Activated T-helper 1 cell treated with Interleukin-2 at 50 U/mL for 16 hours (primary cell): ENCODE data around the gene HNRNPUL1.
"Not testable (repeated sequence)": the region's sequence is repeated elsewhere in the genome, so short reads cannot be mapped to it uniquely, and the experiment has no call there.

Experiments used
- DNase-seq: peaks from one replicate; pipeline ENCODE4 v3.0.0-alpha.2; 2020; ENCODE audit warnings: low read depth

The HNRNPUL1 gene

DNA sequence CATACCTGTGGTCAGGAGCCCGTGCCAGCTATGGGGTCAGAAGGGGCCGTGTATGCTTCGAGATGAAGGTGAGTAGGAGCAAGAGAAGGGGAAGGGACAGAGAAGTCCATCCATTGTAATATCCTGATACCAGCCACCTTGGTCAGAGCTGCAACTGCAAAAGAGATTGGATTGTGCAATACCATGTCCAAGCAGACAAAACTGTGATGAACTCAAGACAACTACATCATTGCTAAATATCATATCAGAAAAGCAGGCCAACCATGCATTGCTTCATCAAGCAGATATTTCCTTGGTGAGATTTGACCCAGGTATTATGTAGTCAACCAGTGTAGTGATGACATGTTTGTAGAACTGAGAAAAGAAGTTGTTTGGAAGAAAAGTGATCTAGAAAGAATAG, 12.1 kb downstream of the HNRNPUL1 start:
- no peak for DNase-seq

DNA sequence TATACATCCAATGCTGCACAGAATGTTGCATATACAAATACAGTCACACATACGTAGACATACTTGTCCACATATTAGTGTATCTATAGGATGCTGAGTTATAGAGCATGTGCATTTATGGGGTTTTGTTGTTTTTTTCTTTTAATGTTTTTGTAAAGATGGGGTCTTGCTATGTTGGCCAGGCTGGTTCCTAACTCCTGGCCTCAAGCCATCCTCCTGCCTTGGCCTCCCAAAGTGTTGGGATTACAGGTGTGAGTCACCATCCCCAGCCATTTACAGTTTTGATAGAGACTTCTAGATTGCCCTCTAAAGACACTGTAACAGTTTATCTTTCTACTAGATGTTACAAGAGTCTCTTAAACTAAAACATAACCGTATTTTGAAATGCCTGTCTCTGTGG, 14.3 kb downstream of the HNRNPUL1 start:
- no peak for DNase-seq

DNA sequence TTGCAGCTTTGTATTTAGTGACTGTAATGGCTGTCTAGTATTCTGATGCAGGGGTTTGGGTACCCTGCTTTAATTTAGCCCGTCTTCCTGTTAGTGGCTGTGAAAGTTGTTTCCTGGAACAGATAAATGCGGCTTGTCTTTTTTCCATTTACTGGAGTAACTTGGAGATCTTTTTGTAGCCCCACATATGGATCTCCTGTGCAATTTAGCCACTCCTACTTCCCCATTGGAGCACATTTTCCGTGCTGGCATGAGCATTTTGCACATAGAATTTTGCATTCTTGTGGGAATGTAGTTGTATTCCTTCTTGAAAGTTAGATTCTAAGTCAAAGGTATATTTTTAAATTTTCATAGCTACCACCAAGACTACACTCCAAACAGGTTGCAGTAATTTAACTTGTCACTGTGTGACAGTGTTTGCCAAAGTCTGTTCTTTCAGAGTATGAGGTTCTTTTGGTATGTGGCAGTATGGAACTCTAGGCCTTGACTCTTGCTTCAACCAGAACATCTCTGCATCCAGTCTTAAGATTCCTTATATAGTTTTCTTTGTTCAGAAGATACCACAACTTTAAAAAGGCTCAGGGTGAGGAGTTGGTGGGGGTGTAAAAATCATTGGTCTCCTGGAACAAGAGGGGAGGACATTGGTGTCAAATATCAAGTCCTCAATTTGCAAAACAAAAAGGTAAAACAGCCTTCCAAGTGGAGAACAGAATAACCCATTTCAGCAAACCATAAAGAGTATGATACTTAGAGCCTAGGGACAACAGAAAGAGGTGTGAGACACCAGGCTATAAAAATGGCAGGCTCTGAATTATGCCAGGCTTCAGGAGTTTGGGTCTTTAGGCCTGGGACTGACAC, 24.7 kb downstream of the HNRNPUL1 start:
- DNase-seq: no peak

DNA sequence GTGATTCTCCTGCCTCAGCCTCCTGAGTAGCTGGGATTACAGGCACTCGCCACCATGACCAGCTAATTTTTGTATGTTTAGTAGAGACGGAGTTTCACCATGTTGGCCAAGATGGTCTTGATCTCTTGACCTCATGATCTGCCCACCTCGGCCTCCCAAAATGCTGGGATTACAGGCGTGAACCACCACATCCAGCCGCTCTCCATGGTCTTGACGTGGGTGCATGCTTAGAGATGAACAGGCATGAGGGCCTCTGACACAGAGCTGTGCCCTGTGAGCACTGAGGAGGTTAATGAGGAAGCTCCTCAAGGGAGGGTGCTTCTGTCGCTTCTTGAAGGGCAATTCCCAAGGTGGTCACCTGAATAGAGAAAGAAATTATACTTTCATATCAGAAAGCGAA, 25.6 kb downstream of the HNRNPUL1 start:
- not testable (repeated sequence) for DNase-seq

DNA sequence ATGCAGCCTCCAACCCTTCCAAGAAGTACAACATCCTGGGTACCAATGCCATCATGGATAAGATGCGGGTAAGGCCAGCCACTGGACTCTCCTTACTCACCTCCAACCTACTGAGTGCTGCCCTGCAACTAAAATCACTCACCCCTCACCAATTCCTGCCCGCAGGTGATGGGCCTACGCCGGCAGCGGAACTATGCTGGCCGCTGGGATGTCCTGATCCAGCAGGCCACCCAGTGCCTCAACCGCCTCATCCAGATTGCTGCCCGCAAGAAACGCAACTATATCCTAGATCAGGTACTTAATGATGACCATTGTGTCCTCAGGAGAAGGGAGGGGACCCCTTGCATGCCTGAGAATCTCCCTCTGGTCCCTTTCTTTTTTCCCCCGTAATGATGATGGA, 30.2 kb downstream of the HNRNPUL1 start:
- DNase-seq: no peak

DNA sequence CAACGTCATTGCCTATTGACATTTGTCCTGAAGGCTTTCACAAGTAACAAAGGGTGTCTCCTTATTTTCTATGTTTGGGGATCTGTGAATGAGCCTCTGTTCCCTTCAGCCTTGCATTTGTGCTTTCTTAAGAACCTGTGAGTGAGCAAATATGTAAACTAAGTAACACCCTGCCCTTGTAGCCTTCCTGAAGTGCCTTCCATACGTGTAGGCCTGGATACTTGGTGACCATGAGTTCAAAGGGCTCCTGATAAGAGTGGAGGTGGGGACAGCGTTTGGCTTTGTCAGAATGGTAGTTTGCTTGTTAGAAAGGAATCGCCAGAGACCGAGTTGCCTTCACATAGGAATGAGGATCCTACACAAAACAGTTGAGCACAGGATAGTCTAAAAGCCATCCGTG, 31.3 kb downstream of the HNRNPUL1 start:
- DNase-seq: no peak

DNA sequence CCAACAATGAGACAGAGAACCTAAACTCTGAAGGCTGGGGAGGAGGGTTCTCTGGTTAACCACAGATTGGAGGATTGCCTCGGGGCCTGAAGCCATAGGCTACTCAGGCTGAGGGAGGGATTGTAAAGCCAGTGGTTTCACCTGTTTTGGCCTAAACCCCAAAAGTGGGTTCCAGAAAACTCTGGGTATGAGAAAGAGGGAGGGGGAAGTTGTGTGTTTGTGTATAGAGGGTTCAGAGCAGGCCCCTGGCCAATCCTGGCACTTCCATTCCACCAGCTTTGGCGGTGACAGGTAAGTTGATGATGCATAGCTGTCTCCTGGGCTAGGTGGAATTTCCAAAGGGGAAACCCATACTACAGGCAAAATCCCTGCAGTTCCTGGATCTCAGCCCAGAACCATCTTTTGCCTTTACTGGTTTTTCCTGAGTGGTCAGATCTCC, 32.3 kb downstream of the HNRNPUL1 start:
- DNase-seq: no peak

DNA sequence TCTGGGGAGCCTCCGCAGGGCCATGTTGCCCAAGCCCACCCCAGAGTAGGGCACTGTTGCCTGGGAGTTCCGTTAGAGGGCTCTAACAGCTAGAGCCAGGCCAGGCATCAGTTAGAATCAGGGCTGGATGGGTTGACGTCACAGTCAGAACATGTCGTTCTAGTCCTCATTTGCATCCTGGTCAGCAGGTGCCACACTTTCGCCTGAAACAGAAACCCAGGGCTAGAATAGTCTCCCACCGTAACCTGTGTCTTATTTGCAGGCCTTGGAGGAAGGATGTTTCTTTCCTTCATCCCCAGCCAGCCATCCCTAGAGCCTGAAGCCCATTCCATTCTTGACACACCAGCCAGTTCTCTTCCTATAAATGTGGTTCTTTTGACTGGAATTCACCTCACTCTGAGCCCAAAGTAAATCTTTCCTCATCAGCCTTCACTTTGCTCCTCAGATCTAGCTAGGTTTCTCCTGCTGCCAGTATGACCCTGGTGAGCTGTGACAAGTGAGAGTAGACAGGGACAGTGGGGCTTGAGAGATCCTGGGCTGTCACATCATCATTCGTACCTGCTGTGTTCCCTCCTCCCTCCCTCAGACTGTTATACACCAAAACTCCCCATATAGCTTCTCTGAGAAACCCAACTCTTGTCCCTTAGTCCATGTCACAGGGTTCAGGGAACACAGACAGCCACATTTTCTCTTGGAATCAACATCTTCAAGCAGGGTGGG, 33.6 kb downstream of the HNRNPUL1 start:
- no peak for DNase-seq

DNA sequence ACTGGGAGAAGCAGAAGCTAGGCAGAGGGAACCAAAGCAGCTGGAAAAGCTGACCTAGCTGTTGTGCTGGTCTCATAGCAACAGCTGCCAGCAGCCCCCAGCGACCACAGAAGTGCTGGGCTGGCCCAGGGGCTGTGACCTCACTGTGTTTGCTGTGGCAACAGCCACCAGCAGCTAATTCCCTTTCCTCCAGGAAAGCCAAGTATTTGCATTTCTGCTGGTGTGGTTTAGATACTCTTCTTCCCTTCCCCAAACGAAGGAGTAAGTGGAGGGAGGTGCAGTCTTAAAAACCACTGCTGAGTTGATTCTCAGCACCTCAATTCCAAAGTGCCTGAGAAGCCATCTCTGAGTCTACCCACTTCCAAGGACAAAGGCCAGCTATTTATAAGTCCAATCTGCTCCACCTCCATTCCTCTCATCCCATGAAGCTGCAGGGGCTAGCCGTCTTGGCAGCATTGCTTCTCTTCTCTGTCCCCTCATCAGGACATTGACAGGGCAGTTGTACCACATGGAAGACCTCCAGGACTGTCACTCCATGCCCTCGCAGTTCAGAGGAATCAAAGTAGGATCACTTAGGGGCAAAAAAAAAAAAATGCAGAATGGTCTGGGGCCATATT, 34.3 kb downstream of the HNRNPUL1 start:
- DNase-seq: peak; percentile 22

DNA sequence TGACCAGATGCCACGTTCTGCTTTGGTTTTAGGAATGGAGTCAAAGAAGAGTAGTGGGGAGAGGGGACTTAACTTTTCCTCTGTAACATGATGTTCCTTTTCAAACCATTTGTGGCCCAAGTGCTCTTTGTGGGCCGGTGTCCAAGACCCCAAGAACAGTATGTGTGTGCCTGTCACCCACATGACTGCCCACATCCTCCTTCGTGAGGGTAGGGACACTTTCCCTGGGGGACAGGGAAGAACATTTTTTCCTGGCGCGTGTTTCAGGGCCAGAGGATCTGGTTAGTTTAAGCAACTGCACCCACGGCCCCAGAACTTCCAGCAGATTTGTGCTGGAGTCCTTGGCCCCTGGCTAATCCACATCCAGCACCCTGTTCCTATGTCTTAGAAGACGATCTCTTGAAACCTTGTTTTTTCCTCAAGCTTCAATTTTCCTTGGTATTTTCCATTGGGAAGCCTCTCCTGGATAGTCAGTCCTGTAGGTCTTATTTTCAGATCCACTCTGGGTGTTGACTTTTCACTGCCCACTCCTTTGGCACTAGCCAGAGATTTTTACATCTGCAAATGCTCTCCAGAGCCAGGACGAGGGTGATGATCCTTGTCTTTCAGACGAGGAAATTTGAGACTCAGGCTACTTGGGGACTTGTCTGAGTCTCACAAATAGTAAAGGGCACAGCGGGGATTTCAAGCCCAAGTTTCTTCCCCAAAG, 35.0 kb downstream of the HNRNPUL1 start:
- no peak for DNase-seq

DNA sequence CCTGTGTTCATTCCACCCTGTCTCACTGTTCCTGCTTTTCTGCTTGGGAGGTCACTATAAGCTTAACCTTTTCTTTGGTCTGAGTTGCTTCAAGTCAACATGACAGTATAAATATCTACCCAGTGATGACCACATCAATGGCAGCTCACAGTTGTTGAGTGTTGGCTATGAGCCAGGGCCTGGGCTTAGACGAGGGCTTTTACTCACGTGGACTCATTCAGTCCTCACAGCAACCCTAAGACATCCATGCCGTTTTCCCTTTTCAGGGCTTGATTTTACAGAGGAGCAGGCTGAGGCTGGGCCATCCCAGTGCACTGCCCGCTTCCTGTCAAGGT, 35.5 kb downstream of the HNRNPUL1 start:
- peak; percentile 38 for DNase-seq

DNA sequence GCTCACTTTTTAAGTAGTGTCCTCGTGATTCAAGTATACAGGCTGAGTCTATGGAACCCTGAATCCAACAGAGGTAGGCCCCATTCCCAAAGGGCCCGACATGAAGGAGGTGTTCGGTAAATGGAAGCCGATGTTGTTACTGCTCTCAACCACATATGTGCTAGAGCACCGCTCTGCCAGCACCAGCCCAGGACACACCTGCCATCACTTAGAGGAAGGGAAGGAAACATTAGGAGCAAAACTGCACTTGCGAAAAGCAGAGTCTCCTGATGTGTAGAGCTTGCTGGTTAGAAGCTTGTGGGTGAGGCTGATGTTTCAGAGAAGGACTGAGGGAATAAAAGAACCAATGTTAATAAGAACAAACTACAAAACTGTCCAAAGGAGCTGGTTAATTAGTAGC, 36.4 kb downstream of the HNRNPUL1 start:
- no peak for DNase-seq

DNA sequence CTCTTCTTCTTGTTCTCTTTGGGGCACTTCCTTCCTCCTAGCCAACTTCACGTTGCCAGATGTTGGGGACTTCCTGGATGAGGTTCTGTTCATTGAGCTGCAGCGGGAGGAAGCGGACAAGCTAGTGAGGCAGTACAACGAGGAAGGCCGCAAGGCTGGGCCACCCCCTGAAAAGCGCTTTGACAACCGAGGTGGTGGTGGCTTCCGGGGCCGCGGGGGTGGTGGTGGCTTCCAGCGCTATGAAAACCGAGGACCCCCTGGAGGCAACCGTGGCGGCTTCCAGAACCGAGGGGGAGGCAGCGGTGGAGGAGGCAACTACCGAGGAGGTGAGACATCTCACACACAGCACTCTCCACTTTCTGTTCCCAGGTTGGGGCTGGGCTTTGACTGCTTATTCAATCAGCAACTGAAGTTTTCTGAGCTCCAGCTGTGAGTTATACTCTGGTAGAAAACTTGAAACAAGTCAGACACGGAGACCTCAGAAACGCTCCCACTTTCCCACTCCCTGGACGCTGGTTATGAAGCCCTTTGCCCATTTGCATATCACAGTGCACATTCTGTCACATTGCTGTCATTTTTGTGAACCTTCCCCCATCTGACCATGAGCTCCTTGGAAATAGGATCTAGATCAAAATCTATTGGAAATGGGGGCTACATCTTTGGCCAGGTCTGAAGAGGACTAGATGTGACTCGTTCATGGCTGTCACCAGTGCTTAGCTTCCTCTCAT, 38.6 kb downstream of the HNRNPUL1 start:
- peak; percentile 47 for DNase-seq

DNA sequence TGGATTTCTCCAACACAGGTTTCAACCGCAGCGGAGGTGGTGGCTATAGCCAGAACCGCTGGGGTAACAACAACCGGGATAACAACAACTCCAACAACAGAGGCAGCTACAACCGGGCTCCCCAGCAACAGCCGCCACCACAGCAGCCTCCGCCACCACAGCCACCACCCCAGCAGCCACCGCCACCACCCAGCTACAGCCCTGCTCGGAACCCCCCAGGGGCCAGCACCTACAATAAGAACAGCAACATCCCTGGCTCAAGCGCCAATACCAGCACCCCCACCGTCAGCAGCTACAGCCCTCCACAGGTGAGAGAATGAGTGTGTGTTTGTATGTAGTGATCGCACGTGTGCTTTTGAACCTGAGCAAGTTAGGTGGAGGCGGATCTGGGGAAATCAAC, 39.8 kb downstream of the HNRNPUL1 start:
- no peak for DNase-seq

DNA sequence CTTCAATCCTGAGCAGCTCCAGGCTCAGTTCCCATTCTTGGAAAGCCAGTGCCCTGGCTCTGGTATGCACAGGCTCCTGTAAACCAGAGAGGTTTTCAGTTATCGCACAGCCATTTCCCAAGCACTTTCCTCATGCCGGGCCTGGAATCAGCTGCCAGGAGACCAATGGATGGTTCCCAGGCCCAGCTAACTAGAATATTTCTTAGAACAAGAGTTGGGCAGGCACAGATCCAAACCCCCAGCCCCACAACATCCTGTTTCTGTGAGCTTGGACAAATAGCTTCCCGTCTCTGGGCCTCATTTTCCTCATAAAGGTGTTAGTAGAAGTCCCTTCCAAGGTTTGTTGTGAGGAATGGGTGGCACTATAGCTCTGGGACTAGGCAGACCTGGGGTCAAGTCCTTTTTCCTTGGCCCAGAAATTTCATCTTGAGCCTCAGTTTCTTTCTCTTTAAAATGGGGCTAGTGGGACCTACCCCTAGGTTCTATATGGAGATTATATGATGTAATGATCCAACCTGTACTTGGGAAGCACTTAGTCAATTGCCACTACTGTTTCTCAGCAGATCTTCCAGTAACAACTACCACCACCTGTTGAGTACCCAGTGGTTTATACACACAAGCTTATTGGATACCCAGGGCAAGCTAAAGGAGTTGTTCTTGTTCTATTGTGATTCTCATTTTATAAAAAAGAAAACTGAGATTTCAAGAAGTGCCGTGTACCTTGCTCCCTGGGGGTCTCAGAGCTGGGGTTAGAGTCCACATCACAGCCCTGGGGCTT, 40.7 kb downstream of the HNRNPUL1 start:
- DNase-seq: no peak

DNA sequence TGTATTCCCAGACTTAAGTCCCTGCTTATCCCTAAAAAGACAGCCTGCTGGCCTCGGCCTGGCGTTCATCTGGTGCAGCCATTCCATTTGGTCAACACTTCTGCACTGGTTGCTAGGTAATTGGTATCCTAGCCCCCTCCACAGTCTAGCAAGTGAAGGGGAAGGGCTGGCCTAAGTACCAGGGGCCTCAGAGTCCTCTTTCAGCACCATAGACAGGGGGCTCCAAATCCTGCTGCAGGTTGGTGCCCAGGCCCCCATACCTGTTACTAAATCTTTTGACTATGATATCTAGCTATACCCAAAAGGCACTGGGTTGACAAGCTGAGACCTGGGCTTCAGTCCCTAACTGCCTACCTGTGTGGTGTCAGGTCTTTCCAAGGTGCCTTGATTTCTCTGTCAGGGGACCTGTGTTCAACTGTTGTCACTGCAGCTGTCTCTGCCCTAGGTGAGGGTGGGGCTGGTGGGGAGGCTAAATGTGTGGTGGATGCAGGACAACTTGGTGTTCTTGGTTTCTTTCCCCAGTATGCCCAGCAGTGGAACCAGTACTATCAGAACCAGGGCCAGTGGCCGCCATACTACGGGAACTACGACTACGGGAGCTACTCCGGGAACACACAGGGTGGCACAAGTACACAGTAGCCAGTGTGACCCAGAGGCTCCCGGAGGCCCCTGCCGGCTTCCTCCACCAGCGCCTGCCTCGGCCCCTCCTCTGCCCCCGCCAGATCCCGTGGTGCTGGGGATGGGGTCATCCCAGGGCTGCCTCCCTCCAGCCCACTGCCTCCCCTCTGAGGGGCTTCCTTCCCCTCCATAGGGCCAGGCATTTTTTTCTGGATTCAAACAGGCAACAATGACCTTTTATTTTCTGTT, 42.0 kb downstream of the HNRNPUL1 start:
- no peak for DNase-seq

DNA sequence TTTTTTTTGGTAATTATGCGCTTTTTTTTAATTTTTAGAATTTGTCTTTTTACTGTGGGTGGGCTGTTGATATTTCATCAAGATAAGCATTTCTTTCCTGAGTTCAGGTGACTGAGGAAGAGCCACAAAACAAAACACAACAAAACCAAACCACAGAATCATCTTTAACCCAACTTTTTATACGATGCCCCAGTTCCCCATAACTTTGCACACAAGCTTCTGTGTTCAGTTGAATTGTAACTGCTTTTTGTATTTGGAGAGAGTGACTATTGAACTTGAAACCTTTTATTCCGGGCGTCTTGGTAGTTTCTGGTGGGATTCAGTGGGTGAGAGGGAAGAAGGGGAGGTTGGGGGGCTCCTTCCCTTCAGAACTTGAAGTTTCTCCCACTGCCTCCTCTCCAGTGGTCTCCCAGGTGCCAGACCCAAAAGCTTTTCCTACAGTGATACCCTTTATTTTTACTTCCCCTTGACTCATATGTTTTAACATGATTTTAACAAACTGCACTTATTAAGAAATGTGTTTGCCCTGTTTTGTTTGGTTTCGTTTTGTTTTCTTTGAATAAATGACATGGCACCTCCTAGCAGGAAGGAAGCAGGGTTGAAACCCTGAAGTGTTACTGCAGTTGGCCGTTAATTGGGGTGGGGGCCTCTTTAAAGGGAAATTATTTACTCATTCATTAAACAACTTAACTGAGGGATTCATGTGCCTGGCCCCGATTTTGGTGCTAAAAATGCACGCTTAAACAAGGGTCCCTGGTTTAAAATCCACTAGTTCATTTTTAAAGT, 43.1 kb downstream of the HNRNPUL1 start:
- DNase-seq: no peak

DNA sequence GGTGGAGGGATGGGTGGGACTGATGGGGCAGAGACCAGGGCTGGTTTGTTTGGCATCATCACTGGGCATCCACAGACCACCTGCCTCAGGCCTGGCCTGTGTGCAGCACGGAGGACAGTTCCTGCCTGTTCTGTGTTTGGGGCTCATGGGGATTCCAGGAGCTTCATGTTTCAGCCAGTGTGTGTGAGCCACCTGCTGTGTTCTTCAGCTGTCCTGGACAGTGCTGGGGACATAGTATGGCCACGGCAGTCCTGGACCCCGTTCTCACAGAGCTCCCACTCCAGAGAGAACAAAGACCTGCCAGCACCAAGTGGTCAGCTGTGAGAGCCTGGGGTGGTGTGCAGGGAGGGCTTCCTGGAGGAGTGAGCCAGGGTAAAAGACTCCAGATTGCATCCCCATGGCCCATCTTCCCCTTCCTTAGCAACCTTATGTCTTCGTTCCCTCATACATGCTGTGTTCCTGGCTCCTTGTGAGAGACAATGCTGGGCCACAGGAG, 43.8 kb downstream of the HNRNPUL1 start:
- DNase-seq: no peak
